ENCODE results near the gene KLC3.

KLC3 gene

GRCh38 chr19:45356760-45357444 lies 16.4 kb downstream of the KLC3 start:
- in situ Hi-C loops (cut with HindIII; ENCODE audit: low sequenced_read_pairs), result no loop called here
- TF ChIP-seq, protein P1, sequence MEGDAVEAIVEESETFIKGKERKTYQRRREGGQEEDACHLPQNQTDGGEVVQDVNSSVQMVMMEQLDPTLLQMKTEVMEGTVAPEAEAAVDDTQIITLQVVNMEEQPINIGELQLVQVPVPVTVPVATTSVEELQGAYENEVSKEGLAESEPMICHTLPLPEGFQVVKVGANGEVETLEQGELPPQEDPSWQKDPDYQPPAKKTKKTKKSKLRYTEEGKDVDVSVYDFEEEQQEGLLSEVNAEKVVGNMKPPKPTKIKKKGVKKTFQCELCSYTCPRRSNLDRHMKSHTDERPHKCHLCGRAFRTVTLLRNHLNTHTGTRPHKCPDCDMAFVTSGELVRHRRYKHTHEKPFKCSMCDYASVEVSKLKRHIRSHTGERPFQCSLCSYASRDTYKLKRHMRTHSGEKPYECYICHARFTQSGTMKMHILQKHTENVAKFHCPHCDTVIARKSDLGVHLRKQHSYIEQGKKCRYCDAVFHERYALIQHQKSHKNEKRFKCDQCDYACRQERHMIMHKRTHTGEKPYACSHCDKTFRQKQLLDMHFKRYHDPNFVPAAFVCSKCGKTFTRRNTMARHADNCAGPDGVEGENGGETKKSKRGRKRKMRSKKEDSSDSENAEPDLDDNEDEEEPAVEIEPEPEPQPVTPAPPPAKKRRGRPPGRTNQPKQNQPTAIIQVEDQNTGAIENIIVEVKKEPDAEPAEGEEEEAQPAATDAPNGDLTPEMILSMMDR (IDR thresholded peaks at IDR 0.05; ENCODE audit: low read depth, low read length), result no peak
- DNase-seq (ENCODE audit: low read depth, low spot score), result no peak
- H3K4me3 ChIP-seq (ENCODE audit: low read depth, low read length), result no peak overlapping the region

DNA sequence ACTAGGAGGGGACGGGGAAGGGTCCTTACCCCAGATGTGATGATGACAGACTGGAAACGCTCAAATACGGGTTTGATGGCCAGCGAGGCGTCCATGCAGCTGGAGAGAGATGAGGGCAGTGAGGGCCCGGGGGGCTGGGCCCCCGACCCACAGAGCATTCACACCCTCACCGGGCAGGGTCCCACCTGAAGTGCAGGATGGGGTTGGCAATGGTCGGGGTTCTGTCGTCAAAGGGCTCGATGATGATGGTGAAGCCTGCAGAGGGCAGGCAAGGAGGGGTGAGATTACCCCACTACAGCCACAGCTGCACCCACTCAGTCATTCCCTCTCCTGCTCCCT lies 16.9 kb downstream of the KLC3 start:
- in situ Hi-C loops (cut with HindIII; ENCODE audit: low sequenced_read_pairs), result no loop called here
- H3K4me3 ChIP-seq (ENCODE audit: low read depth, low read length), result no peak overlapping the region
- DNase-seq (ENCODE audit: low read depth, low spot score), result no peak
- TF ChIP-seq, protein P1 (IDR thresholded peaks at IDR 0.05; ENCODE audit: low read depth, low read length), result no peak

DNA sequence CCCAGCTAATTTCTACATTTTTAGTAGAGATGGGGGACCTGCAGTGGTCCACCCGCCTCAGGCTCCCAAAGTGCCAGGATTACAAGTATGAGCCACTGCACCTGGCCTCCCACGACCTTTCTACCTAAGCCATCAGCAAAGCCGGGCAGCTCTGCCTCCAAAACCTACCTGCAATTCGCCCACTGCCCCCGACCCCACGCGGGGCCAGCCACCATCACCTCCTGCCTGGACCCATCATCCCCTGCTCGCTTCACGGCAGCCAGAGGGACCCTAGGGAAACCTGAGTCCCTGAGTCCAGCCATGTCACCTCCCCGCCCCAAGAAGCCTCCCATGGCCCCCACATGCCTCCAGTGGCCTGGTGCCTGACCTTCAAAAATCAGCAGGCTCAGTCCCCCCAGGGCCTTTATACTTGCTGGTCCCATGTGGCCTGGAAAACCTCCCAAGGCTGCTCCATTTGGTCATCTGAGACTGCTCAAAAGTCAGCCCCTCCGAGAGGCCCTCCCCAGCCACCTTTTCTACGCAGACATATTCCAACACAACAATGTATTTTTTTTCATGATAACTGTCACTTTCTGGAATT lies 17.8 kb downstream of the KLC3 start:
- DNase-seq (ENCODE audit: low read depth, low spot score), result no peak
- H3K4me3 ChIP-seq (ENCODE audit: low read depth, low read length), result no peak overlapping the region
- TF ChIP-seq, protein P1 (IDR thresholded peaks at IDR 0.05; ENCODE audit: low read depth, low read length), result no peak
- in situ Hi-C loops (cut with HindIII; ENCODE audit: low sequenced_read_pairs), result no loop called here

DNA sequence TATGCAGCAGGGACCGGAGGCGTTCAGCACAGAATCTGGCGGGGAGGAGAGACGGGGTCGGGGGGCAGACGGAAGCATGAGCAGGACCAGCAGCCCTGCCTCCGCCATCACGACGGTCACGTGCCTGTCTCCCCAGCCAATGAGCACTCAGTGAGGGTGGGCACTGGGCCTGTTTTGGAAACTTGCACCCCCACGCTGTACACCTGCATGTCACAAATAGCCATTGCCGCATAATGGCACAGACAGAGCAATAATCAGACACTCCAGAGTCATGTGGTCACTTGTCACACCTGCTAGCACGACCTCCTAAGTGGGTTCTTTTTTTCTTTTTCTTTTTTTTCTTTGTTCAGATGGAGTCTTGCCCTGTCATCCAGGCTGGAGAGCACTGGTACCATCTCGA lies 21.1 kb downstream of the KLC3 start:
- no peak for DNase-seq (ENCODE audit: low read depth, low spot score)
- in situ Hi-C loops (cut with HindIII; ENCODE audit: low sequenced_read_pairs), result no loop called here
- no peak overlapping the region for H3K4me3 ChIP-seq (ENCODE audit: low read depth, low read length)
- TF ChIP-seq, protein P1 (IDR thresholded peaks at IDR 0.05; ENCODE audit: low read depth, low read length), result no peak

- H3K4me3 ChIP-seq (ENCODE audit: low read depth, low read length), result no peak overlapping the region
- in situ Hi-C loops (cut with HindIII; ENCODE audit: low sequenced_read_pairs), result no loop called here
- no peak for DNase-seq (ENCODE audit: low read depth, low spot score)
- TF ChIP-seq, protein P1 (IDR thresholded peaks at IDR 0.05; ENCODE audit: low read depth, low read length), result no peak
These were observed 21.7 kb downstream of the KLC3 start for GRCh38 chr19:45362291-45362690.

GRCh38 chr19:45363861-45364459 lies 23.4 kb downstream of the KLC3 start:
- in situ Hi-C loops (cut with HindIII; ENCODE audit: low sequenced_read_pairs), result no loop called here
- H3K4me3 ChIP-seq (ENCODE audit: low read depth, low read length), result no peak overlapping the region
- TF ChIP-seq, protein P1 (IDR thresholded peaks at IDR 0.05; ENCODE audit: low read depth, low read length), result no peak
- DNase-seq (ENCODE audit: low read depth, low spot score), result no peak
